DMS 273 treated with DMSO at 0.1 percent for 48 hours (cell line): ENCODE measurements around the gene PTPRN2.
"Not testable (repeated sequence)": the region's sequence is repeated elsewhere in the genome, so short reads cannot be mapped to it uniquely, and the experiment has no call there.

Experiments used
- DNase-seq: peaks from one replicate; lab custom pipeline; 2025; lab: John Stamatoyannopoulos, UW

PTPRN2 gene

DNA sequence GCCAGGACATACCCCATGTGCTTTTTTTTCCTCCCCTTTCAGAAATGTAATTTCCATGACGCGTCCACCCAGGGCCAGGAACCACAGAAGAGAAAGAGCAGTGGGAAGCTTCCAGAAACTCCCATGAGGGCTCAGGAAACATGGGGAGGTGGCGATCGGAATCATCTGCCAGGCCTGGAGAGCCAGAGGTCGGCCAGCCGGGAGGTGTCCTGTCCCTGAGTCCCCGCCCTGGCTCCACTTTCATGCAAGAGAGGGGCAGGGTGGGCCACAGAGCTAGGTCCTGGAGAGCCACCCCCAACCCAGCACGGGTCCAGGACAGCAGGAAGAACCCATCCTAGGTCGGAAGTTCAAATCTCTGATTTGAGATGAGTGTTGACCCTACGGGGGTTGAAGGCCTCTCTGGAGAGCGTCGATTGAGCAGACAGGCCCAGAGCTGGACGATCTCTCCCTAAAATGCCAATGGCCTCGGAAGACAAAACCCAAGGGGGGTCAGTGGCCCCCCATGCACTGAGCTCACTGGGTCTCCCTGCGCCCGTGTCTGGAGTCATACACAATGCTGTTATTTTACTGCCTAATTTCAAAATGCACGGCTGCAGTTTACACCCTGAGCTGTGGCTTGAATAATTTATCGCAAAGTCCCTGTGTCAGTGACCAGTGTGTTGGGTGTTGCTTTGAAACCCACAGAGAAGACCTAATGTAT, 594.1 kb downstream of the PTPRN2 start:
- no peak for DNase-seq

DNA sequence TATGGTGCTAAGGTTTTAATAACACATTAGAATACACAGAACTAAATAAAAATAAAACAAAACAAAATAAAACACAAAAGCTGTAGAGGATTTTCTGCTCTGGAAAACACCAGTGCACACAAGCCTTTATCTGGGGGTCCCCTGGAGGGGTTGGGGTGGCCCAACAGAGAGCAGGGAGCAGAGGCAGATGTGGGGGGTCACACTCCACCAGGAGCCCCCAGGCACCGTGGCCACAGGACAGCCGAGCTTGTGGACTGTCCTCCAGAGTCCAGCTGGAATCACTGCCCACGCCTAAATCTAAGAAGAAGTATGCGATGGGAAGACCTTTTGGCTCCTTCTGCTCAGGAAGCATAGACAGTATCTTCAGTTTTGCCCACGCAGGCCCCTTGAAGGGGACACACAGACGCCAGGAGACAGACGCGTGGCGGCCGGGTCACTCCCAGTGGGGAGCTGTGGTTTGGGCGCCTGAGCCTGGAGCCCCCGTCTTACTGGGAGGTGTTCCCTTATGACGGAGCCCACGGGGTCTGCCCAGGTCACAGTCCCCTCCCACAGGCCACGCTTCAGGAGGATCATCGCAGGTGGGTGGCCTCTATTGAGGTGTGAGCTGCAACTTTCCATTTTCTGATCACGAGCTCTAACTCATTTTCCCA, 595.0 kb downstream of the PTPRN2 start:
- DNase-seq: no peak

DNA sequence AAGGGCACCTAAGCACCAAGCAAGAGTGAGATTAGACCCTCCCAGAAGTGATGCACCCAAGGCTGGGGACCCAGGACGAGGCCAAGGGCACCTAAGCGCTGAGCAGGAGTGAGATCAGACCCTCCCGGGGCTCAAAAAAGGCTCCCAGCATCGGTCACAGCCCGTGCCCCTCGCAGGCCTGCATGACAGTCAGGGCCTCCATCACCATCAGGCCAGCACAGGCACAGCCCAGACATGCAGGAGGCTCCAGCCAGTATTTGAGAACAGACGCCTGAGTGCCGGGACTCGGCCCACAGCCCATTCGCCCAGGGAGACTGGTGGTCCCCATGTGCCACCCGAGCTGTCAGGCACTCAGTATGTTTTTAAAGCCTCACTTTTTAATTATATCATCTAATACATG, 595.9 kb downstream of the PTPRN2 start:
- no peak for DNase-seq

DNA sequence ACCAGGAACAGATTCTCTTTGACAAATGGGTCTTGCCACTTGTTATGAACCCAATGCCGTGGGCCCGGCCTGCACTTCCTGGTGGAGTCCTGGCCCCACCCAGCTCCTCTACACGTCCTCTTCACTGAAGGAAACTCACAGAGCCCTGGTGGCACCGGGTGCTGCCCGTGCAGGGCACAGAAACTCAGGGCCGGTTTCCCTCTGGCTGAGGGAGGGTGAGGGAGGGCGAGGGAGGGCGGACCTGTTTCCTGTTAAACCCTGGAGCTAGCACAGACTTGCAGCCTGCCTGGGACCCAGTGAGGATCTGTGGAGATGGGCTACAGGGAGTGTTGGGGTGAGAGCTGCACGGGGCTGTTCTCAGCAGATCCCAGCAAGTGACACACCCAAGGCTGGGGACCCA, 596.3 kb downstream of the PTPRN2 start:
- no peak for DNase-seq

DNA sequence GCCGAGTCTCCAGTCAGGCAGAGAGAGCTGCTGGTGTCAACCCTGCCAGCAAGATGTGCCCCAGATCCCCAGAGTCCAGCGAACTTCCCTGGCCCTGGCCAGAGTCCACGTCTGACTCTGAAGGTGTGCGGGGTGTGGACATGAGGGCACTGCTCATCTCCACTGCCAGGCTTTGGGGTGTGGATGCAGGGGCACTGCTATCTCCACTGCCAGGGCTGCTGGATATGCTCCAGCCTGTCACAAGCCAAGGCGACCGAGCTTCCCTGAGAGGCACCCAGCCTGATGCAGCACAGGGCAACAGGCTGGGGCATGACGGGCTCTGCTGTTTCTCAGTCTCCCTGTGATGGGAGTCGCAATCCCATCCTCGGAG, 596.8 kb downstream of the PTPRN2 start:
- no peak for DNase-seq

DNA sequence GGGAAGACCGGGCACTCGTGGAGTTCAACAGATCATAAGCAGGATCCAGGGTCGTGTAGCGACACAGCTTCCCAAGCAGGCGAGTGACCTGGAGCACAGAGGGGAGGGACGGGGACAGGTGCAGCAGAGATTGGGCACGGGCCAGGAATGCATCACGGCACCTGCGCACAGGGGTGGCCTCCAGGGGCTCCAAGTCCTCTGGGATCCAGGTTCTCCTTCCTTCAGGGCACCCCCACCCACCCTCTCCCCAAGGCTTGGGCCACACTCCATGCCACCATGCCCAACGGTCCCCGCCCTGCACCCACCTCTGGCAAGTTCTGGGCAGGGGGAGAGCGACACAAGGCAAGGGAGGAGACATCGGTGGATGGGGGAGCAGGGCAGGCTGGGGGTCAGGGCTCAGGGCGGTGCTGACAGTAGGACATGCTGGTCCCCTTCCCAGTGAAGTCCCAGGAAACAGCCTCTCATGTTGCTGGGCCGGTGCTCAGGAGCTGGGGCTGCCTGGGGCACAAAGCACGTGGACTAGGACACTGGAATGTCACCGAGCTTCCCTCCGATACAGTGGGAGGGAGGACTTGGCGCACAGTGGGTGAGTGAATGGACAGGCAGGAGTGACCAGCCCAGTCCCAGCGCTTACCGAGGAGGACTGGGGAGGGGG, 597.3 kb downstream of the PTPRN2 start:
- no peak for DNase-seq

DNA sequence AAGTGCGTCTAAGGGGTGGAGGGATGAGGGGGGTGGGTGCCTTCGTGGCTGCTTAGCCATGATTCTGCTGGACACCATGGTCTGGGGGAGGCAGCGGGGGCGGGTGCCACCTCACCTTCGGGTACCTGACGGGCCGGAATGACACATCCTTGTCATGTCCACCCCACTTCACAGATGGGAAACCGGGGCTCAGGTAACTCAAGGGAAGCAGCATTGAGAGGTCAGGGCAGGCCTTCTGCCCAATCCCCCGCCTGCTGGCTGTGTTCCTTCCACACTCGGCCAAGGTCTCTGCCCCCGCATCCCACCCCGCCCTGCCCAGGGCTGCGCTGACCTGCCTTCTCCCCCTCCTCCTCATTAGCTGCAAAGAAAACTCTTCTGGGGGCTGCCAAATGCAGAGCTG, 598.0 kb downstream of the PTPRN2 start:
- DNase-seq: no peak

DNA sequence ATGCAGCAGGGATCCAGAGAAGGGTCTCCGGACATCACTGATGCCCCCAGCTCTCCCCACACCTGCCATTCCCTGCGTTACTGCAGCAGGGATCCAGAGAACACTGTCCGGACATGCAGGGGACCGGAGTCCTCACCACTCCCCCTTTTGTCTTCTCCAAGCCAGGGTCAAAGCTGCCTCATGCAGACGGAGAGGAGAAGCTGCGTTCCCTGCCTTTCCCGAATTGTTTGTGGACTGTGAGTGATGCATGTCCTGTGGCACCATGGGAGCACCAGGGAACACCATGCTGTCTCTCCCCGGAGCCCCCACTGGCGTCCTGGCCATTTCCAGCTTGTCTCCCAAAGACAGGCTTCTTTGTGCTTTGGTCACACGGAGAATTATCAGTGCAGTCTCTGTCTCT, 599.7 kb downstream of the PTPRN2 start:
- DNase-seq: no peak

DNA sequence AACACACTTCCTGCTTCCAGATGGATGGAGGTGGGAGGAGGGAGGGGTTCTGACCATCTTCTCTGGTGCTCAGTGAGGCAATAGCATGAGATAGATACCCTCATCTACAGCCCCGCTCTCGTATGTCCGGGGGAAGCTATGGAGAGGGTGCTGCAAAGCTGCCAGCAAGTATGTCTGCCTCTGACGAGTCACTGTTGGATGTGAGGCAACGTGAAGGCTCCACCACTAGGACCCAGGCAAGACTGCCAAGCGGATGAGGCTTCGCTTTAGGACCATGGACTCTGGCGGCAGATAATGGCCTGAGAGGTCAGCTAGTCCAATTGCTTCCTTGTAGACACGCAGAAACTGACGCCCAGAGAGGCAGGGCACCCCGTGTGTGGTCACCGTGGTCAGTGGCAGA, 601.6 kb downstream of the PTPRN2 start:
- no peak for DNase-seq

DNA sequence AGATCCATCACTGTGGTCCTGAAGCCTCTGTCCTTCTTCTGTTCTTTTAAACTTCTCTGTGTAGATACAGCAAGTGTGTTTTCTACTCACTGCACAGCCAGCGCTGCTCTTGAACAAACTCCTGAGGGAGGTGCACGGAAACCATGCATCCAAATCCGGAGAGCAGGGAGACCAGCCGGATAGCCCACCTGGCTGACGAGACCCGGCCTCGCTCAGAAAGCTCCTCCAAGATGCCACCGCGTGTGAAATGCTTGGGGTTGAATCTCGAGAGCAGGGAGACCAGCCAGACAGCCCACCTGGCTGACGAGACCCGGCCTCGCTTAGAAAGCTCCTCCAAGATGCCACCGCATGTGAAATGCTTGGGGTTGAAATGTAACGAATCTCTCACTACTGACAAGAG, 602.0 kb downstream of the PTPRN2 start:
- DNase-seq: no peak

DNA sequence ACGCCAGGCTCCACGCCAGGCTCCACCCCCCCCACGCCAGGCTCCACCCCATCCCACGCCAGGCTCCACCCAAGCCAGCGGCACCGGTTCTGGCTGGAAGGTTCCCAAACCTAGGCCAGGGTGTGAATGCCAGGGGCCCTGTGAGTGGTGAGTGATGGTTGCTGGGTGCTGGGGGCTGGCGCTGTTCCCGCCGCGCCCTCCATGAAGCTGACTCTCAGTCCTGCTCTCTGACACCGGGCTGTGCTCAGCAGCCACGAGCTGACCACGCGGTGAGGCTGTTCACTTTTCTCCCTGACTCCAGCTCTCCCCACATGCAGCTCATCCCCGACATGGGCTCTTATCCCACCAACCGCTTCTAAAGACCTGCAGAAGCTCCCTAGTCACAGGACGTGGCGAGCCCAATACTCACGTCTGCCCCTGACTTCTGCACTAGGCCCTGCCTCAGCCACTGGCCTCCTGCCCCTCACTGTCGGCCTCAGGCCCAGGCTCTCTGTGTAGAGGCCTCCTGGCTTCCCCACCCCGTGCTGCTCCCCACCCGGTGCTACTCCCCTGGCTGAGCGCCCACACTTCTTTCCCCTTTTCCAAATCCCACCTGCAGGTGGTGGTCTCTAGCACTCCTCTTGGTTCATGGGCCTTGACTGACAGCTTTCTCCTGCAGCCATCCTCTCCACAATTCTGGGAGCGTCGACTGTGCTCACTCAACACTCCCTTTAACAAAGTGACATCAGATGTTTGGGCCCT, 603.0 kb downstream of the PTPRN2 start:
- DNase-seq: no peak

DNA sequence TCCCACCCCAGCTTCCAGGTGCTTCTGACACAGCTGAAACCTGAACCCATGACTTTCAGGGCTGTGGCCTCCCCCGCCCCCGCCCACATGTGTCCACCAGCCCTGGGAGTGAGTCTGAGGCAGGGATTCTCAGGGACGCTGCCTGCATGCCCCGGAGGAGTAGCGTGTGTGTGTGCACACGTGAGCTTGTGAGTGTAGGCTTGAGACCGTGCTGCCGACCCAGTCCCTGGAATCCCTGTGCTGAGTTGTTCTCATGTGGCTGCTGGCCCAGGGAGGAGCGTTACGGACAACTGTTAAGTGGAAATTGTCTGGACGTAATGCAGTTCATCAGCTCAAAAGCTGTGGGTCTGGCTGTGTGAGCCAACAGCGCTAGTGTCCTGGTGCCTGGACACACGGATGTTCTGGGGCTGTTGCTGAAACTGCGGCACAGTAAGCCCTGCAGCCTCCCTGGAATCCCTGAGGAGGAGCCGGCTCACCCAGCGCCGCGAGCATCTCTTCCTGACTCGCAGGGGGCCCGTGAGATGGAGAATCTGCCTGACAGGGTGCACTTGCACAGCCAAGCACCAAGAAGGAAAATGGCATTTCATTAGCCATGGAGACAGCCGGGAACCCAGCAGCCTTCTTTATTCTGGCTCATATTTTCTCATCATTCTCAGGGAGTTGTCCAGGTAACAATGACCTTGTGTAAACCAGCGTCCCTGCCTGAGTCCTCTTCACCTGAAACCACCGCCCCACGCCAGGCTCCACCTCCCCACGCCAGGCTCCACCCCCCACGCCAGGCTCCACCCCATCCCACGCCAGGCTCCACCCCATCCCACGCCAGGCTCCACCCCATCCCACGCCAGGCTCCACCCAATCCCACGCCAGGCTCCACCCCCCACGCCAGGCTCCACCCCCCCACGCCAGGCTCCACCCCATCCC, 603.9 kb downstream of the PTPRN2 start:
- DNase-seq: no peak

DNA sequence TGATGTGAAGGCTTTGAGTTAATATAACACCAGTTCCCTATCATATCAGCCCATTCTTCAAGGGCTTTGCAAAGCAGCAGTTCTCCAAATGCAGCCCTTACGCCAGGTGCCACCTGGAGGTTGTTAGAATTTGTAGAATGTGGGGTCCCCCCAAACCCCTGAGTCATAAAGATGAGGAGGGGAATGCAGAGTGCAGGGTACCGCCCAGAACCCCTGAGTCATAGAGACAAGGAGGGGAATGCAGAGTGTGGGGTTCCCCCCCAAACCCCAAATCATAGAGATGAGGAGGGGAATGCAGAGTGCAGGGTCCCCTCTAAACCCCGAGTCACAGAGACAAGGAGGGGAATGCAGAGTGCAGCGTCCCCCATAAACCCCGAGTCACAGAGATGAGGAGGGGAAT, 605.8 kb downstream of the PTPRN2 start:
- DNase-seq: no peak

DNA sequence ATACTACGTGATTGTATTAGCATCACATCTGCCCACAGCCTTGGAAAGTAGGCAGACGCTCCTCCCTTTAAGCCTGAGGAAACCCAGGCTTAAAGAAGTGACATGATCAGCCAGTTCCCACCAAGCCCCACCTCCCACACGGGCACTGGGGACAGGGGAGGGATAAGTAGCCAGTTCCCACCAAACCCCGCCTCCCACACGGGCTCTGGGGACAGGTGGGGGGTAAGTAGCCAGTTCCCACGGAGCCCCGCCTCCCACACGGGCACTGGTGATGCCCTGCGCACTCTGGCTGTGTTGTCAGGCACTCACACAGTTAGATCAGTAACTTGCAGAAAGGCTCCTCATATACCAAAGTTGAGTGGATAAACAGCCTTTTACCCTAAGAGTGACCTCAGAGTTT, 606.8 kb downstream of the PTPRN2 start:
- DNase-seq: no peak

DNA sequence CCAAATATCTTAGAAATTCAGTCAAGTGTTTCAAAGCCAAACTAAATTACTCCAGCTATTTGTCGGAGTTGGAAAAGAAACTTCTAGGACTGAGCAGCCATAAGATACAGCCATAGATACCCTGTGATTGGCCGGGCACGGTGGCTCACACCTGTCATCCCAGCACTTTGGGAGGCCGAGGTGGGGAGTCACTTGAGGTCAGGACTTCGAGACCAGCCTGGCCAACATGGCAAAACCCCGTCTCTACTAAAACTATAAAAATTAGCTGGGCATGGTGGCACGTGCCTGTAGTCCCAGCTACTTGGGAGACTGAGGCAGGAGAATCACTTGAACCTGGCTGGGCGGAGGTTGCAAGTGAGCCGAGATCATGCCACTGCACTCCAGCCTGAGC, 607.3 kb downstream of the PTPRN2 start:
- DNase-seq: not testable (repeated sequence)

DNA sequence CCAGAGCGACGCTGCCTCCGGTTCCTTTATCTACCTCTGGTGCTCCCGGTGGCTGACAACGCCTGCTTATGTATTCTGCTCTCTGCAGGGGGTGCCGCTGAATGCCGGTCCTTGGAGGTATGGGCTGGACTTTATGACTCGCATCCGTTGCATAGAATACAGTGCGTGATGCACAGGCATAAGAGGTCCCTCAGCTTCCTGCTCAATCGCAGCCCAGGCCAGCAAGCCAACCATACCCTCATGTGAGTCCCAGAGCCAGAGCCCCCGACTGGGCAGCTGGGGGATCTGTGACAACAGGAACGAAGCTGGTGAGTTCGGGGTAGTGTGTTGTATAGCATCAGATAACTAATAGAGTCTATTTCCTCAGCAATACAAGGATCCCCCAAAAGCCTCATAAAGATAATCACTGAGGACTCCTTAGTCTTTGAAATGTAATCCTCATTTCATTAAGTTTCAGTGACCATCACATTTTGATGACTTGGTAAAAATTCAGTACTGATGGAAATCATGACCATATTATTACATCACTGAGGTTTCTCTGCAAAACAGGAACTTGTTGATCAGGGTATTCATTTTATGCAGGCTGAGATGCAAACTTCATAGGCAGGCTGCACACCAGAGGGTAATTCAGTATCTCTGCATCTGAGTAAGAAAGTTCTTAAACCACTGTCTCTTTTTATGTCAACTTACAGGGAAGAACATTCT, 607.8 kb downstream of the PTPRN2 start:
- DNase-seq: no peak

DNA sequence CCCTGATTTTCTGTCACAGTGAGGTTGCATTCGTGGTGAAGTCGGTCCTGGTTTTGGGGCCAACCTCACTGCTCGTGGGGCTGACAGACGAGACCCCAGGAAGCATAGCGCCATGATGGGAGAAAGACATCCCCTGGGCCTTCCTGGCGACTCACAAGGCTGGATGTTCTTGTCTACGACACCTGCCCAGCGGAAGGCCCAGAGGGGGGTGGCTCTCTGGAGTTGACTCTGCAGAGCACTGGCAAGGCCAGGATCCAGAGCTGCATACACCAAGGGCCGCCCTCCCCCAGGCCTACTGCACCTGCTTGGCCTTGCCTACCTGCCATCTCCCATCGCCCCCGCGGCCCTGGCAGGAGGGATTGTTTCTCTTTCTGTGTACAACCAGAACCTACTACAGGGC, 608.9 kb downstream of the PTPRN2 start:
- no peak for DNase-seq

DNA sequence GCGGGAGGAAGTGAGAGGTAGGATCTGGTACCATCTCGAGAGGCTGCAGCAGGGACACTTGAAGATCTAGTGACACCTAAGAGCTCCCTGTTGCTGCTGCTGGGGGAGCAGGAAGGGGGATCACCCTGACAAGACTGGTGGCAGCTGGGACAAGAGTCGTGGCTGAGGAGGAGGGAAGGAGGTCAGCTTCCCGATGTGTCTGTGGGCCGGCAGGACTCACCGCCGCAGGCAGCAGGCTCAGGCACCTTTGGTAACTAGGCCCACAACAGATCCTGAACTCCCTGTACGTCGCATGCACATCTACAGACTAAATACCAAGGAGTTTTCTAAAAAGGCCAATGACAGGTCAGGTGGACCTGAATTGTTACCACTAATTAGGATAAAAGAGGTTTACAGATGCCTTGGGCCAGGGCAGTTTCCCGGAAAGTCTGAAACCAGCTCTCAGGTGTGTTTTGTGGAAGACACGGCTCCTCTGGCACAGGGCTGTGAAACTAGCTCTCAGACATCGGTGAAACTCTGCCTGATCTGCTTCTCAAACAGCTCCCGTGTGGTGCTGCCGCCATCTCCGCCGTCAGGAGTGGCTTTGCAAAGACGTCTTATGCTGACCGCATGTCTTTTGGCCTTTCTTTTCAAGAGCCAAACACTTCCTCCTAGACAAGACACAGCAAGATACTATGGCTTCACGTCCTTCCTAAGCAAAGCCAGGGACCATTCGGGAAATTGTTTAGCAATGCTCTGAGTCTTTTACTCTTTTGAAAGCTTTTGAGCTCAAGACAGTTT, 609.7 kb downstream of the PTPRN2 start:
- no peak for DNase-seq

DNA sequence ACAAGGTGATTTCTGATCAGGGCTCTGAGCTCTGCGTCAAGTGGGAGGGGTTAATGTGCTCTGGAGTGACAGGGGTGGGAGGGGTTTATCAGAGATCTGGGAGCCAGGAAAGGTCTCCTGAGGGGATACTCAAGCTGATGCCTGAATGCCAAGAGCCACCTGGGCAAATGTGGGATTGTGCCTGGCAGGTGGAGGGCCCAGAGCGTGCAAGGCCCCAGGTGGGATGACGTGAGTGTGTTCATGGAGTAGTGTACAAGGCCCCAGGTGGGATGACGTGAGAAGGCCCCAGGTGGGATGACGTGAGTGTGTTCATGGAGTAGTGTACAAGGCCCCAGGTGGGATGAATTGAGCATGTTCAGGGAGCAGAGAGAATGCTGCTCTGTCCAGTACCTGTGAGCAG, 610.3 kb downstream of the PTPRN2 start:
- DNase-seq: no peak

DNA sequence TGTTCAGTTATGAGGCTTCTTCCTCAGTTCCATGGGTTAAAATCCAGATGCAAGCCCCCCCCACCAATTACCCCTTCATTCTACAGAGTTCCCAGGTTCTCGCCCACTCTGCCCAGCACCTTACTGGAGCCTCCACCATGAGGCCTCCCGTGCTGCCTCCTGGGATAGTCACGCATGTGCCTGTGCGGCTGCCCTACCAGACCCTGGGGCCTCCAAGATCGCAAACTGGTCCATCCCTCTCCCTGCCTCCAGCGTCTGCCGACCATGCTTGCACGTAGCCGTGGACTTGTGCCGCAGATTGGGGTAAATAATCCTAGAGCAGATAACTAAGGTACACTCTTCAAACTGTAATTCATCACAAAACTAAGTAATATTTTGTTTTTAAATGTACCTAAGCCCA, 611.2 kb downstream of the PTPRN2 start:
- DNase-seq: no peak
